ENCODE measurements around the gene KRTAP10-11.
"Not testable (repeated sequence)": the region's sequence is repeated elsewhere in the genome, so short reads cannot be mapped to it uniquely, and the experiment has no call there.

Gene KRTAP10-11

GRCh38 chr21:44646366-44647221, at the start of gene KRTAP10-11:
KRTAP10-11 (plus strand) TSS chr21:44646414; CDS start chr21:44646459, 45 bp downstream.
- in situ Hi-C loops (cut with MboI; ENCODE audit: low pct_unique_long_range_greater_than_20kb, low sequenced_read_pairs, unreplicated experiment); DNase-seq (ENCODE audit: low spot score): not testable (repeated sequence)

- in situ Hi-C loops (cut with MboI; ENCODE audit: low pct_unique_long_range_greater_than_20kb, low sequenced_read_pairs, unreplicated experiment): no loop called here
- TF ChIP-seq CTCF (IDR thresholded peaks at IDR 0.05; ENCODE audit: extremely low read depth, insufficient read depth, missing control alignments): no peak
- no peak for DNase-seq (ENCODE audit: low spot score)
Measured at GRCh38 chr21:44598061-44598460, 48.2 kb upstream of the KRTAP10-11 start.

- in situ Hi-C loops (cut with MboI; ENCODE audit: low pct_unique_long_range_greater_than_20kb, low sequenced_read_pairs, unreplicated experiment): no loop called here
- DNase-seq (ENCODE audit: low spot score): no peak
- TF ChIP-seq CTCF (IDR thresholded peaks at IDR 0.05; ENCODE audit: extremely low read depth, insufficient read depth, missing control alignments): no peak
Measured at GRCh38 chr21:44599264-44600029, 46.8 kb upstream of the KRTAP10-11 start.

GRCh38 chr21:44600118-44600978, 45.9 kb upstream of the KRTAP10-11 start, which contains the start of gene KRTAP10-7:
KRTAP10-7 (plus strand) TSS chr21:44600597; CDS start chr21:44600622, 25 bp downstream.
- DNase-seq (ENCODE audit: low spot score); in situ Hi-C loops (cut with MboI; ENCODE audit: low pct_unique_long_range_greater_than_20kb, low sequenced_read_pairs, unreplicated experiment): not testable (repeated sequence)

GRCh38 chr21:44601091-44601490, 45.1 kb upstream of the KRTAP10-11 start:
- DNase-seq (ENCODE audit: low spot score); in situ Hi-C loops (cut with MboI; ENCODE audit: low pct_unique_long_range_greater_than_20kb, low sequenced_read_pairs, unreplicated experiment): not testable (repeated sequence)

GRCh38 chr21:44601596-44602462, 44.4 kb upstream of the KRTAP10-11 start:
- TF ChIP-seq CTCF (IDR thresholded peaks at IDR 0.05; ENCODE audit: extremely low read depth, insufficient read depth, missing control alignments): no peak
- in situ Hi-C loops (cut with MboI; ENCODE audit: low pct_unique_long_range_greater_than_20kb, low sequenced_read_pairs, unreplicated experiment): no loop called here
- DNase-seq (ENCODE audit: low spot score): no peak

GRCh38 chr21:44602463-44602850, 43.8 kb upstream of the KRTAP10-11 start:
- in situ Hi-C loops (cut with MboI; ENCODE audit: low pct_unique_long_range_greater_than_20kb, low sequenced_read_pairs, unreplicated experiment): no loop called here
- DNase-seq (ENCODE audit: low spot score): no peak
- TF ChIP-seq CTCF (IDR thresholded peaks at IDR 0.05; ENCODE audit: extremely low read depth, insufficient read depth, missing control alignments): no peak

Data from GM13977 (cell line).